Cardiac fibroblast (primary cell): ENCODE data around the gene CPNE8.

Source experiments
- DNase-seq, 2 donors: peaks; one replicate each; pipeline versions ENCODE4 v3.0.0 to v3.0.0-alpha.2; 2010; ENCODE audit warnings: low read depth in 2 of 2
- H3K4me3 ChIP-seq, 2 donors: replicated peaks in 1 of 2; 1 replicate in 1 of 2; 2 replicates in 1 of 2; pipeline ENCODE4 v1.5.1; 2011; ENCODE audit warnings: low read depth in 2 of 2, low read length in 2 of 2, mild to moderate bottlenecking in 2 of 2, moderate library complexity in 1 of 2
- CTCF ChIP-seq: IDR thresholded peaks from one replicate; pipeline ENCODE4 v1.5.1; 2011; ENCODE audit warnings: low read depth, mild to moderate bottlenecking, low read length, inconsistent platforms

Gene CPNE8

DNA sequence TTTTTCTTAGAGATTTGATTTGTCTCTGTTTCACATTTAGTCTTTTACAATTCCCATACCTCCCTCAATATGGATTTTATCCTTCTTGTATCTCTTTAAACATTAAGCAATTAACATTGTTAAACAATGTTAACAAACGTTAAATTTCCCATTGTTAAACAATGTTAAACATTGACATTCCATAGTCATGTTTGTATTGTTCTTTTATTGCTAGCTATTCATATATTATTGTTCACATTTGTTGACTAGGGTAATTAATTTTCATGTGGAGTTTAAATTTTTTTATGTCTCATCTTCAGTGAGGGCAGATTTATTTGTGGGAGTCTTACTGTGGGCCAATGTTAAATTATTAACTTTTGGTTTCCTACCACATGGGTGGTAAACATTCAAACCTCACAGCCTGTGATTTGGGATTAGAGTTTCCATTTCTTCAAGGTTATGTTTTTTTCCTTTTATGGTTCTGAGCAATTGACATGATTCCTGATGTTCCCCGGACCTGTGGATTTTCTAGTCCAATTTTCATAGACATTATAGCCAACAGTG is 294.5 kb downstream of the CPNE8 start:
- no peak overlapping the region for H3K4me3 ChIP-seq
- DNase-seq: no peak
- TF ChIP-seq CTCF: no peak

- no peak overlapping the region for H3K4me3 ChIP-seq
- TF ChIP-seq CTCF: no peak
- no peak for DNase-seq
Observed at GRCh38 chr12:38607295-38607694, 298.1 kb downstream of the CPNE8 start.
